ENCODE results near the gene CCDC50.

DNA sequence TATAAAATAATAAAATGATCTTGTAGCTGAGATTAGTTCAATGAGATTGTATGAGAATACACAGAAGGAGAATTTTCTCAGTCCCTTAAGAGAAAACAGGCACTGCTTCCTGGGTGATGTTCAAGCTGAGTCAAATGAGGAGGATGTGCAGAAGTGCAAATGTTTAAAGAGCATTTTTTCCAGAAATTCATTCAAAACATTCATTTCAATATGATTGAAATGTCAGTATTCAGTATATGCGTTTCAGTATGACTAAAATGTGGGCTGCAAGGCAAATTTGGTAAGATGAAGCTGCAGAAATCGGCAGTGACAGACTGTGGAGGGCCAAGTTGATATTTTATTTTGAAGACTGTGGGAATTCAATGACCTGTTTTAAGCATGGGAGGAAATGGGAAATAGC, 112.5 kb downstream of the CCDC50 start:
- no peak for TF ChIP-seq POLR2A (IDR thresholded peaks at IDR 0.05)
- TF ChIP-seq, protein P1, sequence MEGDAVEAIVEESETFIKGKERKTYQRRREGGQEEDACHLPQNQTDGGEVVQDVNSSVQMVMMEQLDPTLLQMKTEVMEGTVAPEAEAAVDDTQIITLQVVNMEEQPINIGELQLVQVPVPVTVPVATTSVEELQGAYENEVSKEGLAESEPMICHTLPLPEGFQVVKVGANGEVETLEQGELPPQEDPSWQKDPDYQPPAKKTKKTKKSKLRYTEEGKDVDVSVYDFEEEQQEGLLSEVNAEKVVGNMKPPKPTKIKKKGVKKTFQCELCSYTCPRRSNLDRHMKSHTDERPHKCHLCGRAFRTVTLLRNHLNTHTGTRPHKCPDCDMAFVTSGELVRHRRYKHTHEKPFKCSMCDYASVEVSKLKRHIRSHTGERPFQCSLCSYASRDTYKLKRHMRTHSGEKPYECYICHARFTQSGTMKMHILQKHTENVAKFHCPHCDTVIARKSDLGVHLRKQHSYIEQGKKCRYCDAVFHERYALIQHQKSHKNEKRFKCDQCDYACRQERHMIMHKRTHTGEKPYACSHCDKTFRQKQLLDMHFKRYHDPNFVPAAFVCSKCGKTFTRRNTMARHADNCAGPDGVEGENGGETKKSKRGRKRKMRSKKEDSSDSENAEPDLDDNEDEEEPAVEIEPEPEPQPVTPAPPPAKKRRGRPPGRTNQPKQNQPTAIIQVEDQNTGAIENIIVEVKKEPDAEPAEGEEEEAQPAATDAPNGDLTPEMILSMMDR (IDR thresholded peaks at IDR 0.05), result no peak
- TF ChIP-seq EP300 (IDR thresholded peaks at IDR 0.05), result no peak

Data from stomach (tissue), 4 donors.